ENCODE results near the gene CT55.
"Not testable (repeated sequence)": the region's sequence is repeated elsewhere in the genome, so short reads cannot be mapped to it uniquely, and the experiment has no call there.

The CT55 gene

GRCh38 chrX:135170877-135171519 is at the start of gene CT55:
CT55 (minus strand) TSS chrX:135171398; CDS start chrX:135171171, 227 bp downstream.
- no peak for DNase-seq (ENCODE audit: low read depth in 2 of 2)

GRCh38 chrX:135213200-135213844 is 42.1 kb upstream of the CT55 start:
- no peak for DNase-seq (ENCODE audit: low read depth in 2 of 2)

GRCh38 chrX:135206427-135206826 is 35.2 kb upstream of the CT55 start:
- DNase-seq (ENCODE audit: low read depth in 2 of 2) = not testable (repeated sequence)

GRCh38 chrX:135200297-135200696 is 29.1 kb upstream of the CT55 start:
- DNase-seq (ENCODE audit: low read depth in 2 of 2) = no peak

GRCh38 chrX:135194684-135195083 is 23.5 kb upstream of the CT55 start:
- no peak for DNase-seq (ENCODE audit: low read depth in 2 of 2)

GRCh38 chrX:135193740-135194139 is 22.5 kb upstream of the CT55 start:
- DNase-seq (ENCODE audit: low read depth in 2 of 2) = no peak

- DNase-seq (ENCODE audit: low read depth in 2 of 2) = no peak
These were observed 20.6 kb upstream of the CT55 start for GRCh38 chrX:135191838-135192237.

GRCh38 chrX:135185795-135186443 is 14.7 kb upstream of the CT55 start:
- peak in 1 of 2 donors; percentile 5 for DNase-seq (ENCODE audit: low read depth in 2 of 2)

GRCh38 chrX:135178636-135179035 is 7.4 kb upstream of the CT55 start:
- DNase-seq (ENCODE audit: low read depth in 2 of 2) = no peak

GRCh38 chrX:135170468-135170867 is 730 bp downstream of the CT55 start:
- no peak for DNase-seq (ENCODE audit: low read depth in 2 of 2)

- DNase-seq (ENCODE audit: low read depth in 2 of 2) = not testable (repeated sequence)
These were observed 1.7 kb downstream of the CT55 start for GRCh38 chrX:135169534-135169933.

GRCh38 chrX:135168486-135168885 is 2.7 kb downstream of the CT55 start:
- DNase-seq (ENCODE audit: low read depth in 2 of 2) = no peak

GRCh38 chrX:135154688-135155087 is 16.5 kb downstream of the CT55 start:
- not testable (repeated sequence) for DNase-seq (ENCODE audit: low read depth in 2 of 2)

GRCh38 chrX:135126145-135126544 is 45.1 kb downstream of the CT55 start:
- DNase-seq (ENCODE audit: low read depth in 2 of 2) = not testable (repeated sequence)

- not testable (repeated sequence) for DNase-seq (ENCODE audit: low read depth in 2 of 2)
These were observed 51.1 kb downstream of the CT55 start, which contains the start of gene ETDB for GRCh38 chrX:135120056-135120576. ETDB (minus strand) TSS chrX:135120526; CDS start chrX:135119261, 1,265 bp downstream.

- not testable (repeated sequence) for DNase-seq (ENCODE audit: low read depth in 2 of 2)
These were observed 55.1 kb downstream of the CT55 start for GRCh38 chrX:135116064-135116463.

GRCh38 chrX:135114392-135114791 is 56.8 kb downstream of the CT55 start:
- DNase-seq (ENCODE audit: low read depth in 2 of 2) = no peak

GRCh38 chrX:135112743-135113142 is 58.5 kb downstream of the CT55 start:
- no peak for DNase-seq (ENCODE audit: low read depth in 2 of 2)

GRCh38 chrX:135112096-135112729 is 59.0 kb downstream of the CT55 start:
- no peak for DNase-seq (ENCODE audit: low read depth in 2 of 2)

GRCh38 chrX:135109554-135109953 is 61.6 kb downstream of the CT55 start:
- no peak for DNase-seq (ENCODE audit: low read depth in 2 of 2)
